HepG2 (cell line): Measurements from ENCODE around the gene SLC39A3. TPM values are rescaled to one million over a fixed set of nuclear protein-coding genes. Genes with fewer than 3 reads are reported as not detected.

ENCODE experiments used
- ATAC-seq: fragments of 200-7000 bp; cut with Tn5 transposase; 3 replicates; pipeline ENCODE4 v1.9.1; 2020; ENCODE audit warnings: mild to moderate bottlenecking, moderate library complexity
- BruUV-seq: library from RNA; stranded (reverse); fragments of 400-500 nt; replicated peaks from 2 replicates; lab custom pipeline; 2021; lab: Mats Ljungman, UMichigan
- CTCF ChIA-PET: fragments of 300-600 bp; formaldehyde crosslinking; extraction: SDS; loops from one replicate; lab custom pipeline; 2021; ENCODE audit warnings: low total read pairs, inconsistent platforms, low intra/inter-chr PET ratio; lab: Yijun Ruan, JAX
- POLR2A ChIA-PET: fragments of 350-600 bp; sonication (Branson Sonifier 250); formaldehyde crosslinking; loops from one replicate; lab custom pipeline; 2020; ENCODE audit warnings: antibody characterized with exemption, inconsistent platforms; lab: Yijun Ruan, JAX
- DNase-seq: peaks from one replicate; pipeline ENCODE4 v3.0.0-alpha.2; 2015; ENCODE audit warnings: low spot score
- FAIRE-seq: peaks from 3 replicates; lab custom pipeline; 2011; peaks lifted over from hg19 to GRCh38; lab: Jason Lieb, UNC
- H2AFZ ChIP-seq: one replicate; pipeline ENCODE4 v1.6.1; 2011; ENCODE audit warnings: low read length, inconsistent platforms
- H3K27ac ChIP-seq: fragments of 300-600 bp; 3 replicates; pipeline ENCODE4 v1.8.0; 2011; ENCODE audit warnings: mixed run types, mild to moderate bottlenecking, mixed read lengths, low read length, inconsistent platforms; ENCODE audit not compliant: insufficient read depth; ENCODE audit errors: extremely low read length
- H3K27me3 ChIP-seq, 2 experiments: fragments of 200-600 bp in 1 of 2; 2 replicates in 1 of 2; 3 replicates in 1 of 2; pipeline versions ENCODE4 v1.6.0 to v1.8.0; 2011; ENCODE audit warnings: low read length in 2 of 2, mild to moderate bottlenecking in 2 of 2, moderate library complexity in 2 of 2, inconsistent platforms in 1 of 2; ENCODE audit not compliant: insufficient read depth in 2 of 2, control insufficient read depth in 1 of 2
- H3K36me3 ChIP-seq, 2 experiments: fragments of 200-600 bp in 1 of 2; replicated peaks in 1 of 2; 2 replicates in 1 of 2; 3 replicates in 1 of 2; pipeline versions ENCODE4 v1.5.1 to v1.8.0; 2011; ENCODE audit warnings: low read length in 2 of 2, inconsistent platforms in 1 of 2; ENCODE audit not compliant: insufficient read depth in 2 of 2, control insufficient read depth in 1 of 2
- H3K4me1 ChIP-seq: 2 replicates; pipeline ENCODE4 v1.5.1; 2012; ENCODE audit warnings: low read length, inconsistent platforms; ENCODE audit not compliant: insufficient read depth
- H3K4me2 ChIP-seq: 2 replicates; pipeline ENCODE4 v1.6.0; 2011; ENCODE audit warnings: low read depth, low read length, inconsistent platforms
- H3K4me3 ChIP-seq, 3 experiments: fragments of 200-600 bp in 1 of 3; sonication (generic), shearing (Covaris generic) in 1 of 3; replicated peaks in 1 of 3; 2 replicates each; pipeline ENCODE4 v1.5.1; 2011 to 2016; ENCODE audit warnings: low read length in 3 of 3, inconsistent platforms in 2 of 3, low read depth in 2 of 3, mild to moderate bottlenecking in 2 of 3, control low read depth in 1 of 3, mixed read lengths in 1 of 3; ENCODE audit not compliant: insufficient read depth in 1 of 3
- H3K79me2 ChIP-seq: one replicate; pipeline ENCODE4 v1.6.1; 2011; ENCODE audit warnings: low read length, inconsistent platforms; ENCODE audit not compliant: insufficient read depth
- H3K9ac ChIP-seq: 2 replicates; pipeline ENCODE4 v1.6.0; 2011; ENCODE audit warnings: mild to moderate bottlenecking, low read depth, low read length, inconsistent platforms; ENCODE audit not compliant: insufficient read depth
- H3K9me3 ChIP-seq: 2 replicates; pipeline ENCODE4 v1.5.1; 2012; ENCODE audit warnings: mild to moderate bottlenecking, low read length
- H4K20me1 ChIP-seq: 2 replicates; pipeline ENCODE4 v1.6.0; 2011; ENCODE audit warnings: inconsistent platforms, mild to moderate bottlenecking, low read length, moderate library complexity; ENCODE audit not compliant: insufficient read depth
- CAMTA2 ChIP-seq: sonication (generic); formaldehyde crosslinking; IDR thresholded peaks from 2 replicates; pipeline ENCODE4 v1.4.0; 2020; ENCODE audit warnings: mild to moderate bottlenecking, missing genetic modification reagents, borderline replicate concordance
- CBFB ChIP-seq: sonication (generic); formaldehyde crosslinking; IDR thresholded peaks from 2 replicates; pipeline ENCODE4 v1.4.0; 2020; ENCODE audit warnings: missing genetic modification reagents
- CC2D1A ChIP-seq: sonication (generic); formaldehyde crosslinking; IDR thresholded peaks from 2 replicates; pipeline ENCODE4 v1.8.1; 2023; ENCODE audit warnings: mild to moderate bottlenecking, missing genetic modification reagents
- CHCHD3 ChIP-seq: sonication (generic); formaldehyde crosslinking; IDR thresholded peaks from 2 replicates; pipeline ENCODE4 v1.8.0; 2022; ENCODE audit warnings: mild to moderate bottlenecking, missing genetic modification reagents, moderate library complexity
- CHD4 ChIP-seq: fragments of 200-600 bp; sonication (generic); IDR thresholded peaks from 2 replicates; pipeline ENCODE4 v1.7.0; 2017; ENCODE audit warnings: mild to moderate bottlenecking, low read length, borderline replicate concordance
- ELF3 ChIP-seq: IDR thresholded peaks from 2 replicates; pipeline ENCODE4 v1.6.1; 2016; ENCODE audit warnings: missing genetic modification reagents, missing compliant biosample characterization
- JUN ChIP-seq: sonication (generic); formaldehyde crosslinking; IDR thresholded peaks from 2 replicates; pipeline ENCODE4 v1.4.0; 2020; ENCODE audit warnings: mild to moderate bottlenecking, missing genetic modification reagents
- NFYC ChIP-seq: IDR thresholded peaks from 2 replicates; pipeline ENCODE4 v1.6.1; 2016; ENCODE audit warnings: missing genetic modification reagents, missing compliant biosample characterization
- PCBP2 ChIP-seq: fragments of 200-400 bp; formaldehyde crosslinking; optimal IDR thresholded peaks from 2 replicates; pipeline ENCODE3; 2018; ENCODE audit warnings: low read length, low read depth; ENCODE audit not compliant: poor library complexity, severe bottlenecking
- PHF21A ChIP-seq: sonication (generic); formaldehyde crosslinking; IDR thresholded peaks from 2 replicates; pipeline ENCODE4 v1.5.0; 2020; ENCODE audit warnings: mild to moderate bottlenecking, missing genetic modification reagents
- PITX1 ChIP-seq: sonication (generic); formaldehyde crosslinking; IDR thresholded peaks from 2 replicates; pipeline ENCODE4 v1.5.1; 2020; ENCODE audit warnings: mild to moderate bottlenecking, missing genetic modification reagents
- RXRA ChIP-seq: sonication (generic); formaldehyde crosslinking; IDR thresholded peaks from 2 replicates; pipeline ENCODE4 v1.5.1; 2020; ENCODE audit warnings: missing genetic modification reagents
- SOX13 ChIP-seq, 3 experiments: fragments of 450-650 bp in 1 of 3; sonication (generic) in 1 of 3; formaldehyde crosslinking in 1 of 3; IDR thresholded peaks in 2 of 3; conservative IDR thresholded peaks in 1 of 3; 2 replicates each; pipeline versions ENCODE4 v1.5.0 to v1.6.1; 2016 to 2020; ENCODE audit warnings: antibody characterized with exemption in 1 of 3, mild to moderate bottlenecking in 1 of 3, missing compliant biosample characterization in 1 of 3, missing genetic modification reagents in 1 of 3, moderate library complexity in 1 of 3
- SRSF1 ChIP-seq: fragments of 200-400 bp; formaldehyde crosslinking; optimal IDR thresholded peaks from 2 replicates; pipeline ENCODE3; 2017; ENCODE audit warnings: mild to moderate bottlenecking, low read depth, low read length, moderate library complexity
- SSRP1 ChIP-seq: IDR thresholded peaks from 2 replicates; pipeline ENCODE4 v1.6.1; 2016; ENCODE audit warnings: control low read depth
- TRAFD1 ChIP-seq: sonication (generic); formaldehyde crosslinking; IDR thresholded peaks from 2 replicates; pipeline ENCODE4 v1.5.1; 2020; ENCODE audit warnings: missing genetic modification reagents, mild to moderate bottlenecking, borderline replicate concordance
- ZMAT3 ChIP-seq: sonication (generic); formaldehyde crosslinking; conservative IDR thresholded peaks from 2 replicates; pipeline ENCODE4 v1.7.0; 2021; ENCODE audit warnings: missing genetic modification reagents
- ZNF136 ChIP-seq: sonication (generic); formaldehyde crosslinking; IDR thresholded peaks from 2 replicates; pipeline ENCODE4 v1.8.1; 2022; ENCODE audit warnings: low read depth, mild to moderate bottlenecking, moderate library complexity, missing genetic modification reagents
- ZNF597 ChIP-seq: sonication (generic); formaldehyde crosslinking; IDR thresholded peaks from 2 replicates; pipeline ENCODE4 v1.5.0; 2020; ENCODE audit warnings: missing genetic modification reagents
- ZNF598 ChIP-seq: sonication (generic); formaldehyde crosslinking; IDR thresholded peaks from 2 replicates; pipeline ENCODE4 v1.5.1; 2020; ENCODE audit warnings: mild to moderate bottlenecking, missing genetic modification reagents, borderline replicate concordance
- ZSCAN29 ChIP-seq: sonication (generic); formaldehyde crosslinking; conservative IDR thresholded peaks from 2 replicates; pipeline ENCODE4 v1.4.0; 2020; ENCODE audit warnings: mild to moderate bottlenecking, missing genetic modification reagents
- WGBS: methylation state at CpG from one replicate; pipeline ENCODE4 v1.1.6; 2017; ENCODE audit warnings: low lambda C conversion rate; 5-methylcytosine and 5-hydroxymethylcytosine counted together
- in situ Hi-C: cut with HindIII; loops from 2 replicates; pipeline ENCODE4 v1.10.0; 2017; ENCODE audit warnings: low pct_unique_long_range_greater_than_20kb; ENCODE audit not compliant: extremely low pct_ligation_motif_present
- intact Hi-C: fragments of 100-400 bp; cut with micrococcal nuclease; formaldehyde crosslinking; loops from one replicate; pipeline ENCODE4 v1.10.0; 2022; ENCODE audit not compliant: unreplicated experiment
- polyA plus RNA-seq, 8 experiments: library from polyadenylated mRNA; depleted of rRNA in 3 of 8; stranded (reverse) in 7 of 8; unstranded in 1 of 8; fragments of >200 nt; fragmentation: Illumina TruSeq in 4 of 8; extraction: Trizol in 4 of 8; gene quantifications; 2 replicates each; pipeline versions ENCODE4 v1.2.1 to v1.2.3, GENCODE V29; 2011 to 2016; ENCODE audit warnings: low read depth in 4 of 8, missing spikeins in 1 of 8, mixed read lengths in 1 of 8; ENCODE audit not compliant: insufficient read depth in 1 of 8
- total RNA-seq, 5 experiments: library from RNA; depleted of rRNA; stranded (reverse); fragments of >200 nt; fragmentation: Illumina TruSeq; extraction: Trizol; gene quantifications; 2 replicates each; pipeline ENCODE4 v1.2.3, GENCODE V29; 2016; ENCODE audit warnings: low read depth in 1 of 5

SLC39A3 gene
- total and polyA plus RNA-seq, 2 of the 13 experiments (the other 11 are each of a cell fraction or from before 2014, with no cell fraction given) = 33.6 to 41.6 TPM

- in situ Hi-C loops = no loop called here
- peak; percentile 90 for FAIRE-seq
- intact Hi-C loops = no loop called here
- peaks cover 46% of the 10 kb centered on the region for H3K4me1 ChIP-seq
- H4K20me1 ChIP-seq = peaks cover 12% of the 10 kb centered on the region
- POLR2A ChIA-PET = interaction anchor here (0.6 to 1.4 kb wide), 7 partner anchors 8 to 175 kb away, joined by 3 to 6 read pairs (median 4); partner anchors contain the start of genes SGTA, THOP1, ZNF556 and ZNF57
- no peaks in the 10 kb centered on the region for H3K27me3 ChIP-seq
- DNase-seq = peak; percentile 88
- H2AFZ ChIP-seq = no peak overlapping the region
- no peaks in the 10 kb centered on the region for H3K9me3 ChIP-seq
- H3K27ac ChIP-seq = peak overlapping the region; percentile 85
- BruUV-seq = no TSS peak
- 41% methylated on average over 22 of the region's 29 CpGs for WGBS
- CTCF ChIA-PET = no interaction called here
- peak overlapping the region; percentile 87 for H3K4me2 ChIP-seq
- ATAC-seq = peak; percentile 86
- peak overlapping the region; percentile 83 for H3K9ac ChIP-seq
- peak overlapping the region; percentile 41 to 67 (median 58); a peak in 5 of 6 replicates for H3K4me3 ChIP-seq
- peaks cover 85% of the 10 kb centered on the region for H3K79me2 ChIP-seq
- H3K36me3 ChIP-seq = peaks cover 2 to 16% of the 10 kb centered on the region in 2 experiments; a peak in 4 of 5 replicates
- TF ChIP-seq SOX13 (IDR thresholded peaks at IDR 0.05) (no peak), SOX13 (CRISPR knock-in tag; conservative IDR thresholded peaks at IDR 0.05 in 1 of 2, IDR thresholded peaks at IDR 0.05 in 1 of 2) (peak in 1 of 2 experiments; percentile 27; a peak in 1 of 4 replicates), CAMTA2 (CRISPR knock-in tag) (no peak), CHD4 (0 out of 2 replicates have a peak, but pooled peaks have one; percentile 77), ZNF136 (CRISPR knock-in tag) (no peak), NFYC (CRISPR knock-in tag) (no peak), ZMAT3 (no peak), ZSCAN29 (CRISPR knock-in tag) (no peak), TRAFD1 (CRISPR knock-in tag) (no peak), PITX1 (CRISPR knock-in tag) (no peak), CC2D1A (no peak), ELF3 (CRISPR knock-in tag) (peak; percentile 13; the same call in 1 of the 2 replicates), CHCHD3 (no peak), ZNF598 (CRISPR knock-in tag) (no peak), SRSF1 (no peak), RXRA (CRISPR knock-in tag) (0 out of 2 replicates have a peak, but pooled peaks have one; percentile 25), ZNF597 (CRISPR knock-in tag) (no peak), CBFB (peak; percentile 70; the same call in 1 of the 2 replicates), JUN (CRISPR knock-in tag) (peak; percentile 84), PCBP2 (no peak), PHF21A (0 out of 2 replicates have a peak, but pooled peaks have one; percentile 13), SSRP1 (CRISPR knock-in tag) (no peak)
Measured at GRCh38 chr19:2775556-2776430, 36.0 kb upstream of the SLC39A3 start.
